ENCODE measurements around the gene FAM53B. TPM values are rescaled to one million over a fixed set of nuclear protein-coding genes. Genes with fewer than 3 reads are reported as not detected.

Gene FAM53B
- total and polyA plus RNA-seq, 3 experiments from 2014 or later = 28.8 to 41.6 (median 29.2) TPM

DNA sequence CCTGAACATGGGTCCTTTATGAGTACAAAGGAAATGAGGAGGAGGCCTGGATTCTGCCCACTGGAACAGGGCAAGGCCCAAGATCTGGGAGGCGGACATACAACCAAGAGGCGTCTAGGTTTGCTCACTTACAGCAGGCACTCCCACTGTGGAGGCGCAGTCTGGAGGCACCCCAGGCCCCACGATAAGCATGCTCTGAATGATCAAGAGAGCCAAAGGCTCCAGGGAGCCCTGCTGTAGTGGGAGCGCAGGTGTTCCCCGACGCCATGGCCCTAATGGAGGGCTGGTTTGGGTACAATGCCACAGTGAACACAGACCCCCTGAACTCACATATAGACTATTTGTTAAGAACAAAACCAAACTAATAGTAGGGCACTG lies 88.1 kb downstream of the FAM53B start:
- H3K36me3 Mint-ChIP-seq = peaks cover 0 to 19% (median 5%) of the 10 kb centered on the region in 3 donors
- H3K4me3 ChIP-seq (ENCODE audit: low read length) = no peak overlapping the region
- no peak for DNase-seq
- CTCF ChIA-PET = interaction anchor here (1.7 kb wide), 1 partner anchor 85 kb away, joined by 9 read pairs; no protein-coding TSS in a partner anchor
- H3K9me3 Mint-ChIP-seq = no peaks in the 10 kb centered on the region
- no peaks in the 10 kb centered on the region for H3K27me3 ChIP-seq (ENCODE audit: insufficient read depth, low read length, poor library complexity, severe bottlenecking)
- POLR2A ChIA-PET = no interaction called here
- H3K27ac Mint-ChIP-seq = peak overlapping the region; percentile 69 to 99 (median 95)
- H3K9me3 ChIP-seq (ENCODE audit: low read length) = no peaks in the 10 kb centered on the region
- peaks cover 92 to 97% (median 95%) of the 10 kb centered on the region in 3 donors for H3K4me1 Mint-ChIP-seq
- no peaks in the 10 kb centered on the region for H3K36me3 ChIP-seq (ENCODE audit: insufficient read depth, low read length)
- H3K27me3 Mint-ChIP-seq = peaks cover 0 to 2% of the 10 kb centered on the region in 2 donors
- no peak overlapping the region for H3K27ac ChIP-seq (ENCODE audit: low read depth, low read length)
- peak overlapping the region in 6 of 7 donors; percentile 4 to 73 (median 46) for H3K4me3 Mint-ChIP-seq
- H3K4me1 ChIP-seq (ENCODE audit: insufficient read depth, low read length) = peaks cover 96% of the 10 kb centered on the region

- Histone ChIP-seq H3K9me3 (ENCODE audit: low read length) (no peaks in the 10 kb centered on the region), H3K4me1 (ENCODE audit: insufficient read depth, low read length) (peaks cover 96% of the 10 kb centered on the region), H3K27me3 (ENCODE audit: insufficient read depth, low read length, poor library complexity, severe bottlenecking) (no peaks in the 10 kb centered on the region), H3K27ac (ENCODE audit: low read depth, low read length) (no peak overlapping the region), H3K36me3 (ENCODE audit: insufficient read depth, low read length) (no peaks in the 10 kb centered on the region), H3K4me3 (ENCODE audit: low read length) (no peak overlapping the region)
- DNase-seq = no peak
- peak overlapping the region in 6 of 7 donors; percentile 4 to 81 (median 64) for H3K4me3 Mint-ChIP-seq
- no peaks in the 10 kb centered on the region for H3K9me3 Mint-ChIP-seq
- POLR2A ChIA-PET = interaction anchor here (1.2 kb wide), 1 partner anchor 64 kb away, joined by 4 read pairs; no protein-coding TSS in a partner anchor
- CTCF ChIA-PET = interaction anchor here (0.6 to 2.9 kb wide), 8 partner anchors 8 to 86 kb away, joined by 3 to 10 read pairs (median 4); no protein-coding TSS in a partner anchor
- H3K4me1 Mint-ChIP-seq = peaks cover 92 to 97% (median 95%) of the 10 kb centered on the region in 3 donors
- H3K27ac Mint-ChIP-seq = peak overlapping the region; percentile 69 to 99 (median 98)
- peaks cover 0 to 21% (median 5%) of the 10 kb centered on the region in 3 donors for H3K36me3 Mint-ChIP-seq
- H3K27me3 Mint-ChIP-seq = peaks cover 0 to 2% of the 10 kb centered on the region in 2 donors
Observed at GRCh38 chr10:124655191-124656112, 88.7 kb downstream of the FAM53B start.

DNA sequence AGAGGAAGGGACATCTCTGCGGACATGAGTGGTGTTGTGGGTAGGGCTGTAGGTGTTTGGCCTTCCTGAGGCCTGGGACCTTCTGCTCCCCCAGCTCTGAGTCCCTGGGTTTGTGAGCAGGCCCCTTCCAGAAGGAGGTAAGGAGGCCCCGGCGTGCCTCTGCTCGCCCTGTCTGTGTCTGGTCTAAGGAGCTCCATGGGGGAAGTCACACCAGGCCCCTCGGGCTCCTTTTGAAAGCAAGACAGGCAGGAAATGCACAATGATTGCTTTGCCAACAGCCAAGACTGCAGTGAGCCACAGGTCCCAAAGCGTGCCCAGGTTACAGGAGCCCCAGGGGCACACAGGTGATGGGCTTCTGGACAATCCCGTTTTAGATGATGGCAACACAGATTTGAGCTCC lies 89.5 kb downstream of the FAM53B start:
- POLR2A ChIA-PET = interaction anchor here (0.6 to 1.2 kb wide), 2 partner anchors 64 to 83 kb away, joined by 4 to 5 read pairs; no protein-coding TSS in a partner anchor
- peak in 2 of 5 donors; percentile 42 to 62 for DNase-seq
- H3K27ac ChIP-seq (ENCODE audit: low read depth, low read length) = no peak overlapping the region
- CTCF ChIA-PET = interaction anchor here (0.6 to 2.9 kb wide), 8 partner anchors 9 to 86 kb away, joined by 3 to 10 read pairs (median 4); no protein-coding TSS in a partner anchor
- Mint-ChIP-seq H3K4me1 (peaks cover 92 to 97% (median 95%) of the 10 kb centered on the region in 3 donors), H3K27me3 (peaks cover 0 to 2% of the 10 kb centered on the region in 2 donors), H3K27ac (peak overlapping the region; percentile 69 to 99 (median 98)), H3K9me3 (no peaks in the 10 kb centered on the region), H3K4me3 (peak overlapping the region; percentile 9 to 81 (median 61)), H3K36me3 (peaks cover 0 to 21% (median 5%) of the 10 kb centered on the region in 3 donors)
- no peak overlapping the region for H3K4me3 ChIP-seq (ENCODE audit: low read length)
- H3K36me3 ChIP-seq (ENCODE audit: insufficient read depth, low read length) = no peaks in the 10 kb centered on the region
- no peaks in the 10 kb centered on the region for H3K9me3 ChIP-seq (ENCODE audit: low read length)
- H3K4me1 ChIP-seq (ENCODE audit: insufficient read depth, low read length) = peaks cover 96% of the 10 kb centered on the region
- no peaks in the 10 kb centered on the region for H3K27me3 ChIP-seq (ENCODE audit: insufficient read depth, low read length, poor library complexity, severe bottlenecking)

- CTCF ChIA-PET = interaction anchor here (0.5 to 2.9 kb wide), 8 partner anchors 9 to 190 kb away, joined by 3 to 10 read pairs (median 4); no protein-coding TSS in a partner anchor
- H3K36me3 Mint-ChIP-seq = peaks cover 0 to 21% (median 5%) of the 10 kb centered on the region in 3 donors
- peaks cover 96% of the 10 kb centered on the region for H3K4me1 ChIP-seq (ENCODE audit: insufficient read depth, low read length)
Observed at GRCh38 chr10:124653811-124654651, 90.1 kb downstream of the FAM53B start.

DNA sequence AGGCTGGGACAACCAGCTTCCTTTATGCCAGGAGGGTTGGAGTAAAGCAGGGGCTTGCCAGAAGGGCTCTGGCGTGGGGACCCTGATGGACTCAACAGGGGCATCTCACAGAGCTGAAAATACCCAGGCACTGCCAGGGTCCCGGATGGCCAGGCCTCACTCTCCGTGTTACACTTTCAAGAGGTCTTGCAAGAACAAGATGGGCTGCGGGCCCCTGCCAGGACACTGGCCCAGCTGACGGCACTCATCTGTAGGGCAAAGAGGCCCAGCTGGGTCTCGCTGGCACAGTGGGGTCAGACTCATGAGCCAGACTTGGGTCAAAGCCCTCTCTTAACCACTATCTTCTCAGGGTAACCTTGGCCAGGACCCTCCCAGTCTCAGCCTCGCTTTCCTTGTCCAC lies 90.9 kb downstream of the FAM53B start:
- ChIA-PET CTCF (interaction anchor here (0.9 to 2.9 kb wide), 3 partner anchors 19 to 88 kb away, joined by 3 to 10 read pairs (median 5); no protein-coding TSS in a partner anchor), POLR2A (interaction anchor here (1.4 kb wide), 1 partner anchor 43 kb away, joined by 3 read pairs; no protein-coding TSS in a partner anchor)
- Mint-ChIP-seq H3K27ac (peak overlapping the region; percentile 96 to 100 (median 98)), H3K4me3 (no peak overlapping the region), H3K27me3 (peaks cover 0 to 2% of the 10 kb centered on the region in 2 donors), H3K36me3 (peaks cover 0 to 21% (median 5%) of the 10 kb centered on the region in 3 donors), H3K9me3 (no peaks in the 10 kb centered on the region), H3K4me1 (peaks cover 92 to 97% (median 95%) of the 10 kb centered on the region in 3 donors)
- DNase-seq = no peak
- H3K36me3 ChIP-seq (ENCODE audit: insufficient read depth, low read length) = no peaks in the 10 kb centered on the region
- H3K27ac ChIP-seq (ENCODE audit: low read depth, low read length) = no peak overlapping the region
- H3K9me3 ChIP-seq (ENCODE audit: low read length) = no peaks in the 10 kb centered on the region
- H3K27me3 ChIP-seq (ENCODE audit: insufficient read depth, low read length, poor library complexity, severe bottlenecking) = no peaks in the 10 kb centered on the region
- H3K4me3 ChIP-seq (ENCODE audit: low read length) = no peak overlapping the region
- peaks cover 96% of the 10 kb centered on the region for H3K4me1 ChIP-seq (ENCODE audit: insufficient read depth, low read length)

More at GRCh38 chr10:124653811-124654651, 90.1 kb downstream of the FAM53B start:
- H3K27me3 Mint-ChIP-seq = peaks cover 0 to 2% of the 10 kb centered on the region in 2 donors
- no peak overlapping the region for H3K27ac ChIP-seq (ENCODE audit: low read depth, low read length)
- H3K27ac Mint-ChIP-seq = peak overlapping the region; percentile 69 to 100 (median 98)
- DNase-seq = no peak
- H3K27me3 ChIP-seq (ENCODE audit: insufficient read depth, low read length, poor library complexity, severe bottlenecking) = no peaks in the 10 kb centered on the region
- no peak overlapping the region for H3K4me3 ChIP-seq (ENCODE audit: low read length)
- H3K4me3 Mint-ChIP-seq = peak overlapping the region in 5 of 7 donors; percentile 19 to 65 (median 44)
- no peaks in the 10 kb centered on the region for H3K9me3 Mint-ChIP-seq
- no peaks in the 10 kb centered on the region for H3K36me3 ChIP-seq (ENCODE audit: insufficient read depth, low read length)
- H3K9me3 ChIP-seq (ENCODE audit: low read length) = no peaks in the 10 kb centered on the region
- H3K4me1 Mint-ChIP-seq = peaks cover 92 to 97% (median 95%) of the 10 kb centered on the region in 3 donors
- POLR2A ChIA-PET = interaction anchor here (0.6 kb wide), 1 partner anchor 83 kb away, joined by 5 read pairs; no protein-coding TSS in a partner anchor

DNA sequence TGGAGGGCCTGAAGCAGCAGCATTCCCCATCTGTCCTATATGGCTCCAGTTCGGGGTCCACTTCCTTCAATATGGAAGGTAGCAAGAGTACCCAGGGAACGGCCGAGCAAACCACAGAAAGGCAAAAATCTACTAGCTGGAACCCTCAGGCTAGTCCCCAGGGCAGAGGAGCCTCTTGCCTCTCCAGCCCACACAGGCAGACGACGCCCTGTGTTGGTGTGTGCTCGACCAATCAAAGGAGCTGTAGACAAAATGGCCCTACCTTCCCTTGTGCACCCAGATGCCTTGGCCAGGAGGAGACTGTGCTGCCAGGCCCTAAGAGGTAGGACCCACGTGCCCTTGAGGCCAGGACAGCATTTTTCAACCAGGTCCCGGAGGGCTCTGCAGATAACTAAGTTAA lies 91.5 kb downstream of the FAM53B start:
- H3K27me3 Mint-ChIP-seq = no peaks in the 10 kb centered on the region
- peaks cover 92 to 97% (median 95%) of the 10 kb centered on the region in 3 donors for H3K4me1 Mint-ChIP-seq
- Histone ChIP-seq H3K4me3 (ENCODE audit: low read length) (no peak overlapping the region), H3K36me3 (ENCODE audit: insufficient read depth, low read length) (no peaks in the 10 kb centered on the region), H3K27ac (ENCODE audit: low read depth, low read length) (no peak overlapping the region), H3K4me1 (ENCODE audit: insufficient read depth, low read length) (peaks cover 96% of the 10 kb centered on the region), H3K9me3 (ENCODE audit: low read length) (no peaks in the 10 kb centered on the region), H3K27me3 (ENCODE audit: insufficient read depth, low read length, poor library complexity, severe bottlenecking) (no peaks in the 10 kb centered on the region)
- DNase-seq = no peak
- CTCF ChIA-PET = interaction anchor here (0.9 to 7.4 kb wide), 5 partner anchors 11 to 89 kb away, joined by 3 to 107 read pairs (median 5); no protein-coding TSS in a partner anchor
- POLR2A ChIA-PET = interaction anchor here (1.4 to 4.2 kb wide), 2 partner anchors 44 to 65 kb away, joined by 3 to 35 read pairs; no protein-coding TSS in a partner anchor
- H3K9me3 Mint-ChIP-seq = no peaks in the 10 kb centered on the region
- peak overlapping the region in 4 of 7 donors; percentile 28 to 95 (median 64) for H3K4me3 Mint-ChIP-seq
- peak overlapping the region; percentile 96 to 100 (median 98) for H3K27ac Mint-ChIP-seq
- H3K36me3 Mint-ChIP-seq = peaks cover 0 to 21% (median 5%) of the 10 kb centered on the region in 3 donors

DNA sequence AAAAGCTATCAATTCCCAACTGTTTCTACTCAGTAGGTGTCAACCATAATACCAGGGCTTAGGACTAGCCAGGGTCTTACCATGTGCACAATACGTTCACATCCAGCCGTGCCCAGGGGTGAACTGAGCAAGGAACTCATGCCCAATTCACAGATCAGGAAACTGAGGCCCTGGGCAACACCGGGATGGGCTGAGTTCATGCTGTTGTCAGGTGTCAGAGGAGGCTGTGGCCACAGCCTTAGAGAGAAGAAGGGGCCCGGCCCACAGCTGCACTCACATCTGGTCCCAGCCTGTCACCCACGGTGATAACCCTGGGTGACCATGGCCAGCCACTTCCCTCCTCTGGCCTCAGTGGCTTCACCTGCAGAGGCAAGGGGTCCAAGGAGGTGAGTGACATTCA lies 92.0 kb downstream of the FAM53B start:
- peaks cover 92 to 97% (median 95%) of the 10 kb centered on the region in 3 donors for H3K4me1 Mint-ChIP-seq

More for the DNA sequence above, 92.0 kb downstream of the FAM53B start:
- ChIA-PET POLR2A (interaction anchor here (1.4 to 4.2 kb wide), 2 partner anchors 44 to 66 kb away, joined by 3 to 35 read pairs; no protein-coding TSS in a partner anchor), CTCF (interaction anchor here (1.6 to 7.4 kb wide), 4 partner anchors 12 to 89 kb away, joined by 3 to 107 read pairs (median 6); no protein-coding TSS in a partner anchor)
- no peaks in the 10 kb centered on the region for H3K27me3 Mint-ChIP-seq
- peak overlapping the region; percentile 72 to 95 (median 78) for H3K4me3 Mint-ChIP-seq
- H3K9me3 Mint-ChIP-seq = no peaks in the 10 kb centered on the region
- no peak for DNase-seq
- peaks cover 0 to 21% (median 5%) of the 10 kb centered on the region in 3 donors for H3K36me3 Mint-ChIP-seq
- H3K27ac Mint-ChIP-seq = peak overlapping the region; percentile 96 to 100 (median 98)
- Histone ChIP-seq H3K27me3 (ENCODE audit: insufficient read depth, low read length, poor library complexity, severe bottlenecking) (no peaks in the 10 kb centered on the region), H3K27ac (ENCODE audit: low read depth, low read length) (no peak overlapping the region), H3K36me3 (ENCODE audit: insufficient read depth, low read length) (no peaks in the 10 kb centered on the region), H3K4me1 (ENCODE audit: insufficient read depth, low read length) (peaks cover 96% of the 10 kb centered on the region), H3K9me3 (ENCODE audit: low read length) (no peaks in the 10 kb centered on the region), H3K4me3 (ENCODE audit: low read length) (no peak overlapping the region)

All from CD8-positive, alpha-beta memory T cell (primary cell).